Skeletal muscle tissue (tissue), 4 donors: ENCODE data around the gene ANKRD52. TPM values are rescaled to one million over a fixed set of nuclear protein-coding genes. Genes with fewer than 3 reads are reported as not detected.
A peak's percentile ranks its signal among the peaks of the same experiment; 100 is the strongest.
"Not testable (repeated sequence)": the region's sequence is repeated elsewhere in the genome, so short reads cannot be mapped to it uniquely, and the experiment has no call there.

Experiments used
- H3K27ac ChIP-seq: one replicate; pipeline ENCODE4 v1.7.0; 2013; ENCODE audit warnings: mild to moderate bottlenecking, low read depth, low read length, inconsistent platforms
- H3K27me3 ChIP-seq, 3 donors: one replicate each; pipeline ENCODE4 v1.7.0; 2013; ENCODE audit warnings: low read length in 3 of 3; ENCODE audit not compliant: control insufficient read depth in 3 of 3, insufficient read depth in 3 of 3
- H3K36me3 ChIP-seq, 3 donors: one replicate each; pipeline ENCODE4 v1.7.0; 2013; ENCODE audit warnings: low read length in 3 of 3; ENCODE audit not compliant: control insufficient read depth in 3 of 3, insufficient read depth in 3 of 3
- H3K4me1 ChIP-seq, 3 donors: one replicate each; pipeline ENCODE4 v1.7.0; 2013; ENCODE audit warnings: low read length in 3 of 3, mild to moderate bottlenecking in 3 of 3; ENCODE audit not compliant: control insufficient read depth in 3 of 3, insufficient read depth in 3 of 3
- H3K4me3 ChIP-seq, 3 donors: one replicate each; pipeline ENCODE4 v1.7.0; 2013; ENCODE audit warnings: low read length in 3 of 3
- H3K9ac ChIP-seq, 3 donors: one replicate each; pipeline ENCODE4 v1.7.0; 2013; ENCODE audit warnings: low read length in 3 of 3, mild to moderate bottlenecking in 3 of 3, moderate library complexity in 2 of 3, low read depth in 1 of 3
- H3K9me3 ChIP-seq, 3 donors: one replicate each; pipeline ENCODE4 v1.7.0; 2013; ENCODE audit warnings: low read length in 3 of 3; ENCODE audit not compliant: control insufficient read depth in 3 of 3
- total RNA-seq: library from RNA; depleted of rRNA; stranded (reverse); fragments of >200 nt; gene quantifications from one replicate; pipeline ENCODE4 v1.2.3, GENCODE V29; 2014
- donor health status: Osteomylitis.

ANKRD52 gene
- total RNA-seq, 1 donor from 2014 or later: 6.8 TPM

DNA sequence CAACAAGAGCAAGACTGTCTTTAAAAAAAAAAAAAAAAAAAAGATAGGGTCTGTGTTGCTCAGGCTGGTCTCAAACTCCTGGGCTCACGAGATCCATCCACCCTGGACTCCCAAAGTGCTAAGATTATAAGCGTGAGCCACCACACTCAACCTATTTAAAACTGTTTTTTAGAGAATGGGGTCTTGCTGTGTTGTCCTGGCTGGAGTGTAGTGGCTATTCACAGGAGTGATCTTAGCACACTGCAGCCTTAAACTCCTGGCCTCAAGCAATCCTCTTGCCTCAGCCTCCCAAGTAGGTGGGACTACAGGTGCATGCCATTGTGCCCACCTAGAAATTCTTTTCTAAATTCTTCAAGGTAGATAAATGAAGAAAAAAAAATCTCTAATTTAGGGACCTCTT is 16.1 kb upstream of the ANKRD52 start:
- no peak overlapping the region for H3K4me3 ChIP-seq
- no peak overlapping the region for H3K27ac ChIP-seq
- H3K9ac ChIP-seq: peak overlapping the region in 1 of 3 donors; percentile 3
- H3K4me1 ChIP-seq: peaks cover 25 to 35% (median 30%) of the 10 kb centered on the region in 3 donors
- no peaks in the 10 kb centered on the region for H3K27me3 ChIP-seq
- peaks cover 63 to 68% (median 68%) of the 10 kb centered on the region in 3 donors for H3K36me3 ChIP-seq
- H3K9me3 ChIP-seq: no peaks in the 10 kb centered on the region

DNA sequence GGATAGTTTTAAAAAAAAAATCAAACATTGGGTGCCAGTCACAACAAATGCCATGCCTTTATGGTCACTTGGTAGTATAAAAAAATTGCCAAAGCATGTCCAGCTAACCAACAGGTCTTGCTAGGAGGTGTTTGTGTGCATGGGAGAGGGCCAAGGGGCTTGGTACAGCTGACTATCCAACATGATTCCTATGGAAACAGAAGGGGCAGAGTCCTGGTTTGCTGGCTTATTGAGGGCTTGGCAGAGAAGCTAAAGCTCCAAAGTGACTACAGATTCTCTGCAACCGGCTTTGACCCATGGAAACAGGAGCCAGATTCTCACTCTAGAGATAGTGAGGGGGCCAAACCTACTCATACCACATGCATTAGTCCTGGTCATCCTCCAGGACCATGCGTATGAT is 14.3 kb upstream of the ANKRD52 start:
- not testable (repeated sequence) for H3K27me3 ChIP-seq, H3K27ac ChIP-seq, H3K9me3 ChIP-seq, H3K4me3 ChIP-seq, H3K9ac ChIP-seq
- Histone ChIP-seq H3K36me3 (peaks cover 54 to 70% (median 61%) of the 10 kb centered on the region in 3 donors), H3K4me1 (peaks cover 38 to 50% (median 42%) of the 10 kb centered on the region in 3 donors)

DNA sequence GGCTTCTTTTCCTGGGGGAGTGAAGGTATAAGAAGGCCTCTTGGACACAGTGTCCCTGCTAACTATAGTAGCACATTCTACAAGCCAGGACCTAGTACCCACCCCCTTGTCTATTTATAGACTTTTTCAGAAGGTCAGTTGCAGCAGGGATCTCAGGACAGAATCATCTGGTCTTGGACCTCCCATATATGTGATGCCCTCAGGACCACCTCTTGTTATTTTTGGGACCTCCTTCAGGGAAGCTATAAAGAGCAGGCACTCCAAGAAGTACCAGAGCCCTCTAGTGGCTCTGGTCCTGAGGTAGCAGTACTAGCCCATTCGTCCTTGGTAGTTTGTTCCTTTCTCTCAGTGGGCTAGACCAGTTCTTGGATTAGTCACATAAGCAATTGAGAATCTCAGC is 12.8 kb upstream of the ANKRD52 start:
- H3K36me3 ChIP-seq: peaks cover 50 to 63% (median 54%) of the 10 kb centered on the region in 3 donors
- H3K27ac ChIP-seq: peak overlapping the region; percentile 98
- H3K4me3 ChIP-seq: peak overlapping the region in 1 of 3 donors; percentile 24
- peak overlapping the region; percentile 63 to 98 (median 68) for H3K9ac ChIP-seq
- H3K4me1 ChIP-seq: peaks cover 44 to 61% (median 47%) of the 10 kb centered on the region in 3 donors
- no peaks in the 10 kb centered on the region for H3K27me3 ChIP-seq
- no peaks in the 10 kb centered on the region for H3K9me3 ChIP-seq

DNA sequence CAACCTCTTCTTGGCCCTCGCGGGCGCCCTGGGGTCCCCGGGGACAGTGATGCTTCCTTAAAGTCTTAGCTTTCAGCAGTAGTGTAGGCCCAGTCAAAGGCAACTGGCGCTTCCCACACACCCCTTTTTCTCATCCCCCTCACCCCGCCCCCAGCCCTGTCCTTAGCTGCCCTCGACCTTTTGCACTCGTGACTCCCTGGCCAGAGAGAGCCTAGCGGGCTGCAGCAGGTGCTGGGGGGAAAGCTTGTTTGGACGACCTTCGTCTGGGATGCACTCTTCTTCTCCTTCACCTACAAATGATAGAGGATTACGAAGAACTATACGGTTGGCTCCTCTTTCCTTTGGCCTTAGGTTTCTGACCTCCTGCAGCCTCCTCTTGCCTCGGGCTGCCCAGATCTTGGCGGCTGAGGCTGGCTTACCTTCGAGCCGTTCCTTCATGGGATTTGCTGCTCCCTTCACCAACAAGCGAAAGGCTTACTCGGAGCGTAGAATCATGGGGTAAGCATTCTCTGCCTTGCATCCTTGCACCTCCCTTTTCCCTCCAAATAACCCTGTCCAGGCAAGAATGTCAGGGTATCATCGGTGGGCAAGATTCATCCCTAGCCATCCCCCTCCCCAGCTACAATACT is 9.4 kb upstream of the ANKRD52 start:
- peak overlapping the region; percentile 87 to 98 (median 93) for H3K9ac ChIP-seq
- peak overlapping the region; percentile 98 for H3K27ac ChIP-seq
- peak overlapping the region; percentile 88 to 98 (median 93) for H3K4me3 ChIP-seq
- H3K9me3 ChIP-seq: no peaks in the 10 kb centered on the region
- peaks cover 45 to 57% (median 46%) of the 10 kb centered on the region in 3 donors for H3K4me1 ChIP-seq
- H3K27me3 ChIP-seq: no peaks in the 10 kb centered on the region
- H3K36me3 ChIP-seq: peaks cover 21 to 31% (median 25%) of the 10 kb centered on the region in 3 donors

DNA sequence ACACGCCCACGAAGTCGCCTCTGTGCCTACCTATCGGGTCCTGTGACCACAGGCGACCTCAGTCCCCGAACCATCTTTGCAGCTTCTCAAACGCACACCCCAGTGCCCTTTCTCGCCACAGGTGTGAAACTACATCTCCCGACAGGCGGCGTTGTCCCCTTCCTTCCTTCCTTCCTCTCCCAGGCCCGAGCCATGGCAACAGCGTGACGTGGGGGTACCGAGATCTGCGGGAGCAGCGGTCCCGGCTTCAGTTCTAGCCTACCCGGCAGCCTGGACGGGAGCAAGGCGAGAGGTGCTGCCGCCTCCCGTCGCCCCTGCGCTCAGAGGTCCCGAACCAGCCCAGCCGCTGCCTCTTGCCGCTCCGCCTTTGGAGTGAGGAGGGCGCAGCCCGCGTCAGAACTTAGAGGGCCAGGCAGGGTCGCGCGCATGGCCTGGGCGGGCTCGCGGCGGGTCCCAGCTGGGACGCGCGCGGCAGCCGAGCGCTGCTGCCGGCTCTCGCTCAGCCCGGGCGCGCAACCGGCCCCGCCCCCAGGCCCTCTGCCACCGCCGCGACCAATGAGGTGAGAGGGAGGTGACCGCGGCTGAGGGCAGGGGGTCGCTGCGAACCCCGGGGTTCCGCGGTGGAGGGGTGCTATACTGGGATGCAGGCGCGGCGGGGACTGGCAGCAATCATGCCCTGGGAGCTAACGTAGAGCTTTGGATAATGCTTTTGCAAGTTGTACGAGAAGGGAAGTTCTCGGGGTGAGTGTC is 8.7 kb upstream of the ANKRD52 start, which contains the start of gene COQ10A:
COQ10A (plus strand) TSS at position 250 of the 750 bp plus-strand sequence; CDS start at position 427, 177 bp downstream.
- Histone ChIP-seq H3K27ac (peak within 1 kb of the TSS; percentile 98), H3K4me3 (peak within 1 kb of the TSS; percentile 88 to 98 (median 93)), H3K4me1 (peaks cover 40 to 55% (median 42%) of the 10 kb centered on the region in 3 donors), H3K9me3 (no peaks in the 10 kb centered on the region), H3K9ac (peak within 1 kb of the TSS; percentile 87 to 98 (median 93)), H3K36me3 (peaks cover 17 to 28% (median 22%) of the 10 kb centered on the region in 3 donors), H3K27me3 (no peaks in the 10 kb centered on the region)

DNA sequence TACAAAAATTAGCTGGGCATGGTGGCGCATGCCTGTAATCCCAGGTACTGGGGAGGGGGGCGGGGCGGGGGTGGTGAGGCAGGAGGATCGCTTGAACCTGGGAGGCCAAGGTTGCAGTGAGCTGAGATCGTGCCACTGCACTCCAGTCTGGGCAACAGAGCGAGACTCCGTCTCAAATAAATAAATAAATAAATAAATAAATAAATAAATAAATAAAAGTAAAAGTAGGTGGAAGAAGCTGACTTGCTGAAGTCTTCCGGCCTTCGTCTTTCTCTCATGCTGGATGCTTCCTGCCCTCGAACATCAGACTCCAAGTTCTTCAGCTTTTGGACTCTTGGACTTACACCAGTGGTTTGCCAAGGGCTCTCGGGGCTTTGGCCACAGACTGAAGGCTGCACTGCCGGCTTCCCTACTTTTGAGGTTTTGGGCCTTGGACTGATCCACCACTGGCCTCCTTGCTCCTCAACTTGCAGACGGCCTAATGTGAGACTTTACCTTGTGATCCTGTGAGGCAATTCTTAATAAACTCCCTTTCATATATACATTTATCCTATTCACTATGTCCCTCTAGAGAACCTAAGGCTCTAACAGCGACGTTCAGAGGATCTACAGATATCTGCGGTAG is 8.0 kb upstream of the ANKRD52 start:
- H3K9me3 ChIP-seq, H3K27me3 ChIP-seq: not testable (repeated sequence)
- H3K4me1 ChIP-seq: peaks cover 37 to 55% (median 41%) of the 10 kb centered on the region in 3 donors
- H3K27ac ChIP-seq: peak overlapping the region; percentile 98
- peak overlapping the region; percentile 88 to 98 (median 93) for H3K4me3 ChIP-seq
- H3K36me3 ChIP-seq: peaks cover 17 to 24% (median 17%) of the 10 kb centered on the region in 3 donors
- H3K9ac ChIP-seq: peak overlapping the region; percentile 87 to 98 (median 93)

DNA sequence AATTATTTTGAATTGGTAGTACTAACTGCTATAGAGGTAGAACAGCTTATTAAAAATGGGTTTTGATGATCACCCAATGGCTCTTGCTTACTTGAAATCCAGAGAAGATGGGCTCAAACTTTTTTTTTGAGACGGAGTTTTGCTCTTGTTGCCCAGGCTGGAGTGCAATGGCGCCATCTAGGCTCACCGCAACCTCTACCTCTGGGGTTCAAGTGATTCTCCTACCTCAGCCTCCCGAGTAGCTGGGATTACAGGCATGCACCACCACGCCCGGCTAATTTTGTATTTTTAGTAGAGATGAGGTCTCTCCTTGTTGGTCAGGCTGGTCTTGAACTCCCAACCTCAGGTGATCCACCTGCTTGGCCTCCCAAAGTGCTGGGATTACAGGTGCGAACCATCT is 4.8 kb upstream of the ANKRD52 start:
- peaks cover 26 to 41% (median 35%) of the 10 kb centered on the region in 3 donors for H3K4me1 ChIP-seq
- H3K9ac ChIP-seq, H3K9me3 ChIP-seq, H3K36me3 ChIP-seq, H3K27me3 ChIP-seq, H3K27ac ChIP-seq, H3K4me3 ChIP-seq: not testable (repeated sequence)

DNA sequence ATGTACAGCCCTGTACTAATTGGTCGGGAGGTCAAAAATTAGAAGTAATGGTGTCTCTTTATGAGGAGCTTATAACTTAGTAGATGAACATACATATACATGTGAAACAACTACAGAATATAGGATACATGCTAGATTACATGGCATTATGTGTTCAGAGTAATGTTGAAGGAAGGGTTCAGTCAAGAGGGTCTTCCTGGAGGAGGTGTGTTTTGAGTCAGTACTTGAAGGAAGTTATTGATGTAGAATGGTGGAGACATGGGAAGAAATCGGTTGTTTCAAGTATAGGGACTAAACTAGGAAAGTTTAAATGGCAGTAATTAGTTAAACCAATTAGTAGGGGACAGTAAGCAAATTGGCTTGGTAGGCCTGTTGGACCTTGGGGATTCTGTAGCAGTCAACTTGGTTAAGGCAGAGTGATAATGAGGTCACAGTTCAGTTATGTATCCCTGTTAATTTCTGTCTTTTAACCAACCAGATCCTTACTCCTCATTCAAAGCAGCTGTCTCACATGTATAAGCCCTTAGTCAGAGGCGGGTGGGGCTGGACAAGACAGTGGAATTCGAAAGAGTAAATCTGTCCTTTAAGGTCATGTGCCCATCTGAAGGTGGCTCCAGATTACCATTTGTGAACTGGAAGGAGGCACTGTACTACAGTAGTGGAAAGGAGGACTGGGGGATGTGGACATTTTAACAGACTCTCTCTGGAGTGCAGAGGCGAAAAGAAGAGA is 3.5 kb upstream of the ANKRD52 start:
- Histone ChIP-seq H3K9me3 (no peaks in the 10 kb centered on the region), H3K27me3 (no peaks in the 10 kb centered on the region), H3K36me3 (peaks cover 0 to 5% (median 2%) of the 10 kb centered on the region in 3 donors), H3K9ac (peak overlapping the region in 2 of 3 donors; percentile 8 to 14), H3K4me1 (peaks cover 33 to 42% (median 38%) of the 10 kb centered on the region in 3 donors), H3K4me3 (peak overlapping the region in 1 of 3 donors; percentile 13), H3K27ac (peak overlapping the region; percentile 85)

DNA sequence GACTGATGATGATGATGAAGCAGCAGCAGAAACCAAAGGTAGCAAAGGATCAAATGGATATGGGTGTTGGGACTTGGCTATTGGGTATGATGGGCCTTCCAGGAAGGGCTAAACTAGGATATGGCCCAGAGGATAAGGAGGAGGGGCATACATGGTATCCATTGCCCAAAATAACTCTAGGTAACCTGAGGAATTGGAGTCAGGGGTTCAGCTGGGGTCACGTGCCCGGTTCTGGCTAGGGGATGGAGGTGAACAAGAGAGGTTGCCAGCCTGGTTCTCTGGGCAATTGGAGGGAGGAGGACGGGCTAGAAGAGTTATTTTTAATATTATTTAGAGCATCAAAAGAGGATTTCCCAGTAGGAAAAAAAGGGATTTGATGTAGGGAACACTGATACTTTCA is 2.7 kb upstream of the ANKRD52 start:
- peak overlapping the region; percentile 85 for H3K27ac ChIP-seq
- H3K36me3 ChIP-seq: peaks cover under 1 to 12% (median 8%) of the 10 kb centered on the region in 3 donors
- H3K4me1 ChIP-seq: peaks cover 35 to 44% (median 41%) of the 10 kb centered on the region in 3 donors
- H3K27me3 ChIP-seq: no peaks in the 10 kb centered on the region
- H3K9ac ChIP-seq: peak overlapping the region in 1 of 3 donors; percentile 10
- H3K4me3 ChIP-seq: peak overlapping the region in 1 of 3 donors; percentile 29
- H3K9me3 ChIP-seq: no peaks in the 10 kb centered on the region
